ENCODE data around the gene SF3B4.

- TF ChIP-seq, protein P1, sequence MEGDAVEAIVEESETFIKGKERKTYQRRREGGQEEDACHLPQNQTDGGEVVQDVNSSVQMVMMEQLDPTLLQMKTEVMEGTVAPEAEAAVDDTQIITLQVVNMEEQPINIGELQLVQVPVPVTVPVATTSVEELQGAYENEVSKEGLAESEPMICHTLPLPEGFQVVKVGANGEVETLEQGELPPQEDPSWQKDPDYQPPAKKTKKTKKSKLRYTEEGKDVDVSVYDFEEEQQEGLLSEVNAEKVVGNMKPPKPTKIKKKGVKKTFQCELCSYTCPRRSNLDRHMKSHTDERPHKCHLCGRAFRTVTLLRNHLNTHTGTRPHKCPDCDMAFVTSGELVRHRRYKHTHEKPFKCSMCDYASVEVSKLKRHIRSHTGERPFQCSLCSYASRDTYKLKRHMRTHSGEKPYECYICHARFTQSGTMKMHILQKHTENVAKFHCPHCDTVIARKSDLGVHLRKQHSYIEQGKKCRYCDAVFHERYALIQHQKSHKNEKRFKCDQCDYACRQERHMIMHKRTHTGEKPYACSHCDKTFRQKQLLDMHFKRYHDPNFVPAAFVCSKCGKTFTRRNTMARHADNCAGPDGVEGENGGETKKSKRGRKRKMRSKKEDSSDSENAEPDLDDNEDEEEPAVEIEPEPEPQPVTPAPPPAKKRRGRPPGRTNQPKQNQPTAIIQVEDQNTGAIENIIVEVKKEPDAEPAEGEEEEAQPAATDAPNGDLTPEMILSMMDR (IDR thresholded peaks at IDR 0.05) = no peak
- no peak for TF ChIP-seq EZH2 (IDR thresholded peaks at IDR 0.05; ENCODE audit: borderline replicate concordance, insufficient read depth, low read depth, low read length, poor library complexity, severe bottlenecking)
Measured at GRCh38 chr1:149899460-149900284, 27.9 kb downstream of the SF3B4 start, which contains the start of gene BOLA1.

All from B cell (primary cell).